Measurements from ENCODE around the gene ISCU.

- TF ChIP-seq, protein P1, sequence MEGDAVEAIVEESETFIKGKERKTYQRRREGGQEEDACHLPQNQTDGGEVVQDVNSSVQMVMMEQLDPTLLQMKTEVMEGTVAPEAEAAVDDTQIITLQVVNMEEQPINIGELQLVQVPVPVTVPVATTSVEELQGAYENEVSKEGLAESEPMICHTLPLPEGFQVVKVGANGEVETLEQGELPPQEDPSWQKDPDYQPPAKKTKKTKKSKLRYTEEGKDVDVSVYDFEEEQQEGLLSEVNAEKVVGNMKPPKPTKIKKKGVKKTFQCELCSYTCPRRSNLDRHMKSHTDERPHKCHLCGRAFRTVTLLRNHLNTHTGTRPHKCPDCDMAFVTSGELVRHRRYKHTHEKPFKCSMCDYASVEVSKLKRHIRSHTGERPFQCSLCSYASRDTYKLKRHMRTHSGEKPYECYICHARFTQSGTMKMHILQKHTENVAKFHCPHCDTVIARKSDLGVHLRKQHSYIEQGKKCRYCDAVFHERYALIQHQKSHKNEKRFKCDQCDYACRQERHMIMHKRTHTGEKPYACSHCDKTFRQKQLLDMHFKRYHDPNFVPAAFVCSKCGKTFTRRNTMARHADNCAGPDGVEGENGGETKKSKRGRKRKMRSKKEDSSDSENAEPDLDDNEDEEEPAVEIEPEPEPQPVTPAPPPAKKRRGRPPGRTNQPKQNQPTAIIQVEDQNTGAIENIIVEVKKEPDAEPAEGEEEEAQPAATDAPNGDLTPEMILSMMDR (IDR thresholded peaks at IDR 0.05), result no peak
- TF ChIP-seq EP300 (IDR thresholded peaks at IDR 0.05), result no peak
- no peak for TF ChIP-seq POLR2A (IDR thresholded peaks at IDR 0.05)
These were observed 35.8 kb upstream of the ISCU start for GRCh38 chr12:108526482-108527165.
